T-helper 2 cell treated with Interferon-gamma antibody and Interleukin-4, amounts not matched to agents 100 ng/mL and 5 ng/mL, for 36 hours (primary cell): ENCODE data around the gene SLC35B4. TPM values are rescaled to one million over a fixed set of nuclear protein-coding genes. Genes with fewer than 3 reads are reported as not detected.

Source experiments
- intact Hi-C: fragments of 100-400 bp; cut with micrococcal nuclease; formaldehyde crosslinking; loops from one replicate; pipeline ENCODE4 v1.15.1; 2023
- total RNA-seq: library from RNA; stranded (reverse); gene quantifications from 2 replicates; pipeline ENCODE4 v1.2.3, GENCODE V29; 2022

SLC35B4 gene
- total RNA-seq, 1 donor from 2014 or later, result 19.5 TPM

- intact Hi-C loops, result no loop called here
Observed at GRCh38 chr7:134332892-134333291, 16.2 kb upstream of the SLC35B4 start.

- intact Hi-C loops, result no loop called here
Observed at GRCh38 chr7:134331393-134331792, 14.7 kb upstream of the SLC35B4 start.

- intact Hi-C loops, result no loop called here
Observed at GRCh38 chr7:134330974-134331373, 14.2 kb upstream of the SLC35B4 start.

GRCh38 chr7:134329614-134330346 is 13.1 kb upstream of the SLC35B4 start:
- intact Hi-C loops, result no loop called here

- intact Hi-C loops, result no loop called here
Observed at GRCh38 chr7:134328900-134329299, 12.2 kb upstream of the SLC35B4 start.

- intact Hi-C loops, result no loop called here
Observed at GRCh38 chr7:134327896-134328295, 11.2 kb upstream of the SLC35B4 start.

GRCh38 chr7:134324107-134324506 is 7.4 kb upstream of the SLC35B4 start:
- intact Hi-C loops, result no loop called here

- intact Hi-C loops, result no loop called here
Observed at GRCh38 chr7:134320201-134320600, 3.5 kb upstream of the SLC35B4 start.

- intact Hi-C loops, result loop anchor here (5.0 kb wide), 1 partner anchor 1344 kb away; the partner anchor contains the start of gene STMP1
Observed at GRCh38 chr7:134318443-134318842, 1.7 kb upstream of the SLC35B4 start.

GRCh38 chr7:134317434-134317833 is 704 bp upstream of the SLC35B4 start:
- intact Hi-C loops, result loop anchor here (1.0 to 5.0 kb wide), 10 partner anchors 115 to 1660 kb away; partner anchors contain the start of genes AGBL3, AKR1B1, BPGM and CHCHD3

- intact Hi-C loops, result loop anchor here (2.0 to 5.0 kb wide), 3 partner anchors 671 to 1346 kb away; partner anchors contain the start of genes AGBL3, STMP1 and TMEM140
Observed at GRCh38 chr7:134315679-134316538, 821 bp downstream of the SLC35B4 start.

- intact Hi-C loops, result no loop called here
Observed at GRCh38 chr7:134313543-134313942, 3.2 kb downstream of the SLC35B4 start.

GRCh38 chr7:134312717-134313116 is 4.0 kb downstream of the SLC35B4 start:
- intact Hi-C loops, result no loop called here

- intact Hi-C loops, result no loop called here
Observed at GRCh38 chr7:134311807-134312206, 4.9 kb downstream of the SLC35B4 start.

GRCh38 chr7:134308548-134308947 is 8.2 kb downstream of the SLC35B4 start:
- intact Hi-C loops, result no loop called here

GRCh38 chr7:134307320-134307719 is 9.4 kb downstream of the SLC35B4 start:
- intact Hi-C loops, result no loop called here

GRCh38 chr7:134302120-134302519 is 14.6 kb downstream of the SLC35B4 start:
- intact Hi-C loops, result no loop called here

- intact Hi-C loops, result no loop called here
Observed at GRCh38 chr7:134301592-134301991, 15.1 kb downstream of the SLC35B4 start.

GRCh38 chr7:134300988-134301387 is 15.7 kb downstream of the SLC35B4 start:
- intact Hi-C loops, result no loop called here

- intact Hi-C loops, result no loop called here
Observed at GRCh38 chr7:134298902-134299683, 17.6 kb downstream of the SLC35B4 start.

- intact Hi-C loops, result no loop called here
Observed at GRCh38 chr7:134297489-134297888, 19.2 kb downstream of the SLC35B4 start.
